ENCODE results near the gene DLST.
"Not testable (repeated sequence)": the region's sequence is repeated elsewhere in the genome, so short reads cannot be mapped to it uniquely, and the experiment has no call there.

Gene DLST

GRCh38 chr14:74917646-74918081 lies 35.9 kb downstream of the DLST start:
- no peak for DNase-seq (ENCODE audit: low read depth)

GRCh38 chr14:74918380-74918779 lies 36.7 kb downstream of the DLST start:
- DNase-seq (ENCODE audit: low read depth), result no peak

- peak; percentile 37 for DNase-seq (ENCODE audit: low read depth)
These were observed 37.9 kb downstream of the DLST start for GRCh38 chr14:74919421-74920165.

- no peak for DNase-seq (ENCODE audit: low read depth)
These were observed 38.6 kb downstream of the DLST start for GRCh38 chr14:74920281-74920680.

GRCh38 chr14:74921053-74921620 lies 39.4 kb downstream of the DLST start:
- DNase-seq (ENCODE audit: low read depth), result no peak

GRCh38 chr14:74921987-74922751 lies 40.5 kb downstream of the DLST start:
- no peak for DNase-seq (ENCODE audit: low read depth)

- peak; percentile 86 for DNase-seq (ENCODE audit: low read depth)
These were observed 41.2 kb downstream of the DLST start, which contains the start of gene RPS6KL1 for GRCh38 chr14:74922752-74923401. RPS6KL1 (minus strand) TSS chr14:74923260; CDS start chr14:74921541, 1,719 bp downstream.

DNA sequence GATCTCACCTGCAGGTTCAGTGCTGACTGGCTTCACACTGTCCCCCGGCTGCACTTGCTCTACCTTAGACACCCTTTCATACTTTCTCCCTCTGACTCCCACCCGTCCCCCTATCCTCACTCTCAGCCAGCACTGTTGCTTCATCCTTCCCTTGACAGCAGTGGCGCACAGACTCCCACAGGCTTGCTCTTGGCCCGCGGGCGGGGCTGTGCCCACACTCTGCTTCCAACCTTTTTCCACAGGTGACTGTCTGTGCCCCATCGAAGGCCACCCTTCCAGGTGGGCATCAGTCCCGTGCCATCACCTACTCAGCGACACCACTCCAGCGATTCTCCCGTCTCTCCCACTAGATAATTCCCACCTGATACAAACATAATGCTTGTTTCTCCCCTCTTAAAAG lies 42.3 kb downstream of the DLST start:
- no peak for DNase-seq (ENCODE audit: low read depth)

GRCh38 chr14:74927225-74927624 lies 45.5 kb downstream of the DLST start:
- no peak for DNase-seq (ENCODE audit: low read depth)

- no peak for DNase-seq (ENCODE audit: low read depth)
These were observed 47.5 kb downstream of the DLST start for GRCh38 chr14:74929242-74929641.

GRCh38 chr14:74931744-74932143 lies 50.0 kb downstream of the DLST start:
- not testable (repeated sequence) for DNase-seq (ENCODE audit: low read depth)

GRCh38 chr14:74932401-74932901 lies 50.7 kb downstream of the DLST start:
- DNase-seq (ENCODE audit: low read depth), result no peak

- not testable (repeated sequence) for DNase-seq (ENCODE audit: low read depth)
These were observed 51.2 kb downstream of the DLST start for GRCh38 chr14:74932936-74933335.

- no peak for DNase-seq (ENCODE audit: low read depth)
These were observed 52.3 kb downstream of the DLST start for GRCh38 chr14:74934041-74934440.

DNA sequence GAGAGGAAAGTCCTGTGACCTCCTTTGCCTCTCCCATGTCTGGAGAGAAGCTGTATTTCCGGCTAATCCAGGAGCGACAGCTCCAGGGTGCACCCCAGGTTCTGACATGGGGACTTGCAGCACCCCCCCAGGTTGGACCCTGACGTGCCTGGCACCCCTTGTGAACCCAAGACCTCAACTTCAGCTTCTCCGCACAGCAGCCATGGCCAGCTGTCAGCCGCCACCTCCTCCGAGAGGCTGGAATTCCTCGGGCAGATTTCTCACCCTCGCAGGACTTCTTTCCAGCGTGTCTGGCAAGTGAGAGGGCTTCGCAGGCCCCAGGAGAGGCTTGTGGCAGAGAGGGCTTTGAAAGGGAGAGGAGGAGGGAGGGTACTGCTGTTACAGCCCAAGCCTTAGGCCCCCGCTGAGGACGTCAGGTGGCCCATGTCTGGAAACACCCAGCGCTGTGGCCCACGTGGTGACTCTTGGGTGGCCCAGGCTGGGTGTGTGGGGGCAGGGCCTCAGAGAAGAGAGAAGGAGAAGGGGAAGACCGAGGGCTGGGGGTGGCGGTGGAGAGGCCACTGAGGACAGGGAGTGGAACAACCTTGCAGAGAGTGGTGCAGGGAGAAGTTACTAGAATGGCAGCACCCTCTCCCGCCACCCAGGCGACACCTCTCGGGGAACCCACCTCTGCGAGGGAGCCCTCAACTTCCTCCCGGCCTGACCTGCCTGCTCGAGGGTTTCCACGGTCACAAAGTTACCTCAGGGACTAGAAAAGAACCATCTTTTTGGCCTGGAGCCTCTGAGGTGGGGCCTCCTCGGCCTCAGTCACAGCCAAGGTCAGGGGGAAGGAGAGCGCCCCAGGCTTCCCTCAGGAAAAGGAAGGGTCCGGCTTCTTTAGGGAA lies 53.0 kb downstream of the DLST start:
- no peak for DNase-seq (ENCODE audit: low read depth)

- DNase-seq (ENCODE audit: low read depth), result no peak
These were observed 53.6 kb downstream of the DLST start for GRCh38 chr14:74935360-74935680.

- no peak for DNase-seq (ENCODE audit: low read depth)
These were observed 54.4 kb downstream of the DLST start for GRCh38 chr14:74936151-74936550.

DNA sequence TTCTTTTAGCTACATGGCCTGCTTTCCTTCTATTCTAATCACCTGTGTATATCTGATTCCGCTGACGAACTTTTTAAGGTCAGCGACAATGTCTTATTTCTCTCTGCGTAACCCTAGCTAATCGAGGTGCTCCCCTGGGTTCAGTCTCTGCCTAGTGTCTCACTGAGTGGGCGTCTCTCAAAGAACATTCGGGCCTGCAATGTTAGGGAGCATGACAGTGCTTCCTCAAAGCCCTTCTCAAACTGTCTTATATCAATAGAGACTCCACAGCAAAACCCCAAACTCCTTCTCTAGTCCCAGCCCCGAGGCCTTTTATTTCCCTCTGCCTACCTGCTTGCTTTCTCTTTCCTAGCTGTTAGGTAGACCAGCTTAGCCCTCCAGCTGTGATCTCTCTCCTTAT lies 55.0 kb downstream of the DLST start:
- DNase-seq (ENCODE audit: low read depth), result no peak

GRCh38 chr14:74937171-74937570 lies 55.5 kb downstream of the DLST start:
- DNase-seq (ENCODE audit: low read depth), result no peak

- no peak for DNase-seq (ENCODE audit: low read depth)
These were observed 57.1 kb downstream of the DLST start for GRCh38 chr14:74938531-74939495.
